AG10803 (cell line): Measurements from ENCODE around the gene FAM222B.
"Not testable (repeated sequence)": the region's sequence is repeated elsewhere in the genome, so short reads cannot be mapped to it uniquely, and the experiment has no call there.

Experiments used
- DNase-seq: peaks from one replicate; pipeline ENCODE4 v3.0.0; 2010; ENCODE audit warnings: low read depth
- H3K4me3 ChIP-seq: 2 replicates; pipeline ENCODE4 v1.5.1; 2011; ENCODE audit warnings: mild to moderate bottlenecking, low read length, control low read depth
- CTCF ChIP-seq: conservative IDR thresholded peaks from 2 replicates; pipeline ENCODE4 v1.5.1; 2011; ENCODE audit warnings: mild to moderate bottlenecking, low read length, control low read depth, inconsistent platforms

The FAM222B gene

GRCh38 chr17:28723159-28723835 is 119.3 kb downstream of the FAM222B start:
- DNase-seq, result no peak
- no peak overlapping the region for H3K4me3 ChIP-seq
- TF ChIP-seq CTCF, result no peak

GRCh38 chr17:28722417-28723158 is 120.0 kb downstream of the FAM222B start:
- TF ChIP-seq CTCF, result no peak
- H3K4me3 ChIP-seq, result no peak overlapping the region
- no peak for DNase-seq

GRCh38 chr17:28720997-28721329 is 121.6 kb downstream of the FAM222B start:
- not testable (repeated sequence) for DNase-seq
- peak overlapping the region; percentile 94 for H3K4me3 ChIP-seq

- peak overlapping the region; percentile 94 for H3K4me3 ChIP-seq
- no peak for DNase-seq
- no peak; the same call in none of the 2 replicates for TF ChIP-seq CTCF
Measured at GRCh38 chr17:28720247-28720996, 122.2 kb downstream of the FAM222B start.

GRCh38 chr17:28719021-28719433 is 123.6 kb downstream of the FAM222B start:
- TF ChIP-seq CTCF, result no peak
- no peak for DNase-seq

GRCh38 chr17:28718333-28719020 is 124.1 kb downstream of the FAM222B start:
- no peak for TF ChIP-seq CTCF
- H3K4me3 ChIP-seq, result peak overlapping the region; percentile 84
- peak; percentile 18 for DNase-seq

More at GRCh38 chr17:28719021-28719433, 123.6 kb downstream of the FAM222B start:
- H3K4me3 ChIP-seq, result peak overlapping the region; percentile 41
